WERI-Rb-1 (cell line): ENCODE measurements around the gene SETBP1.

Experiments
- DNase-seq: peaks from one replicate; pipeline ENCODE4 v3.0.0-alpha.2; 2020
- H3K27ac ChIP-seq: fragments of 250-450 bp; sonication (Bioruptor Pico); 2 replicates; pipeline ENCODE4 v1.5.1; 2020; ENCODE audit warnings: mild to moderate bottlenecking, moderate library complexity
- H3K27me3 ChIP-seq: fragments of 250-450 bp; sonication (Bioruptor Pico); 2 replicates; pipeline ENCODE4 v1.5.1; 2021; ENCODE audit warnings: mild to moderate bottlenecking, low read depth, moderate library complexity; ENCODE audit not compliant: insufficient read depth, severe bottlenecking
- H3K36me3 ChIP-seq: fragments of 250-450 bp; sonication (Bioruptor Pico); 2 replicates; pipeline ENCODE4 v1.5.1; 2020; ENCODE audit warnings: mild to moderate bottlenecking, moderate library complexity
- H3K4me3 ChIP-seq: 2 replicates; pipeline ENCODE4 v1.5.1; 2011; ENCODE audit warnings: low read depth, mild to moderate bottlenecking, control low read depth, low read length
- H3K9me3 ChIP-seq: fragments of 250-450 bp; sonication (Bioruptor Pico); 2 replicates; pipeline ENCODE4 v1.5.1; 2021; ENCODE audit warnings: mild to moderate bottlenecking, moderate library complexity; ENCODE audit not compliant: severe bottlenecking
- CTCF ChIP-seq: IDR thresholded peaks from 2 replicates; pipeline ENCODE4 v1.5.1; 2011; ENCODE audit warnings: low read depth, mild to moderate bottlenecking, control low read depth, inconsistent platforms, low read length

Gene SETBP1

DNA sequence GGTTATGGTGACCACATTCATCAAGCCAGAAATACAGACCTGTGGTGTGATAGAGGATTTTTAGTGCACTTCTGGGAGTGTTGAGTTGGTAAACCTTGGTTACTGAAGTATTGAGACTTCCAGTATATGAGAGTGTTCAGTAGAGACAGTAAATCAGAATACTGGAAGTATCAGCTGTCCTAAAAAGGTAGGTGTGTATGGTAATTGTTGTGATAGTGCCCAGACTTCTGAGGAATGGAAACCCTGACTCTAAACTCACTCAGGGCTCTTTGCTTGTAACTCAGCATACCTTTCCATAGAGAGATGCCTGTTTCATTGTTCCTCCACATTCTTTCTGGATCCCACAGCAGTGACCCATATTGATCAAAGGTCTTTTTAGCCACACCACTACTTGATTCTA is 217.1 kb downstream of the SETBP1 start:
- no peaks in the 10 kb centered on the region for H3K9me3 ChIP-seq
- no peak for TF ChIP-seq CTCF
- no peak for DNase-seq
- H3K27me3 ChIP-seq: no peaks in the 10 kb centered on the region
- no peak overlapping the region for H3K27ac ChIP-seq
- no peak overlapping the region for H3K4me3 ChIP-seq
- H3K36me3 ChIP-seq: no peaks in the 10 kb centered on the region

GRCh38 chr18:44898498-44898897 is 217.8 kb downstream of the SETBP1 start:
- no peak for DNase-seq
- TF ChIP-seq CTCF: no peak
- H3K27me3 ChIP-seq: no peaks in the 10 kb centered on the region

GRCh38 chr18:44899832-44900231 is 219.1 kb downstream of the SETBP1 start:
- Histone ChIP-seq H3K27me3 (no peaks in the 10 kb centered on the region), H3K9me3 (no peaks in the 10 kb centered on the region), H3K36me3 (no peaks in the 10 kb centered on the region), H3K4me3 (no peak overlapping the region), H3K27ac (no peak overlapping the region)
- no peak for TF ChIP-seq CTCF
- no peak for DNase-seq

More at GRCh38 chr18:44898498-44898897, 217.8 kb downstream of the SETBP1 start:
- Histone ChIP-seq H3K27ac (no peak overlapping the region), H3K36me3 (no peaks in the 10 kb centered on the region), H3K9me3 (no peaks in the 10 kb centered on the region), H3K4me3 (no peak overlapping the region)

- Histone ChIP-seq H3K9me3 (no peaks in the 10 kb centered on the region), H3K36me3 (no peaks in the 10 kb centered on the region), H3K27me3 (no peaks in the 10 kb centered on the region), H3K4me3 (no peak overlapping the region), H3K27ac (no peak overlapping the region)
- no peak for TF ChIP-seq CTCF
- DNase-seq: no peak
Observed at GRCh38 chr18:44900627-44901026, 219.9 kb downstream of the SETBP1 start.

GRCh38 chr18:44901283-44901682 is 220.6 kb downstream of the SETBP1 start:
- H3K27me3 ChIP-seq: no peaks in the 10 kb centered on the region
- DNase-seq: peak; percentile 17
- TF ChIP-seq CTCF: peak; percentile 34; the same call in 1 of the 2 replicates
- H3K4me3 ChIP-seq: no peak overlapping the region
- H3K9me3 ChIP-seq: no peaks in the 10 kb centered on the region
- H3K36me3 ChIP-seq: no peaks in the 10 kb centered on the region
- H3K27ac ChIP-seq: no peak overlapping the region

GRCh38 chr18:44903327-44903726 is 222.6 kb downstream of the SETBP1 start:
- Histone ChIP-seq H3K27ac (no peak overlapping the region), H3K4me3 (no peak overlapping the region), H3K36me3 (no peaks in the 10 kb centered on the region), H3K9me3 (no peaks in the 10 kb centered on the region), H3K27me3 (no peaks in the 10 kb centered on the region)
- no peak for TF ChIP-seq CTCF
- no peak for DNase-seq
